ENCODE data around the gene SRPK3.

DNA sequence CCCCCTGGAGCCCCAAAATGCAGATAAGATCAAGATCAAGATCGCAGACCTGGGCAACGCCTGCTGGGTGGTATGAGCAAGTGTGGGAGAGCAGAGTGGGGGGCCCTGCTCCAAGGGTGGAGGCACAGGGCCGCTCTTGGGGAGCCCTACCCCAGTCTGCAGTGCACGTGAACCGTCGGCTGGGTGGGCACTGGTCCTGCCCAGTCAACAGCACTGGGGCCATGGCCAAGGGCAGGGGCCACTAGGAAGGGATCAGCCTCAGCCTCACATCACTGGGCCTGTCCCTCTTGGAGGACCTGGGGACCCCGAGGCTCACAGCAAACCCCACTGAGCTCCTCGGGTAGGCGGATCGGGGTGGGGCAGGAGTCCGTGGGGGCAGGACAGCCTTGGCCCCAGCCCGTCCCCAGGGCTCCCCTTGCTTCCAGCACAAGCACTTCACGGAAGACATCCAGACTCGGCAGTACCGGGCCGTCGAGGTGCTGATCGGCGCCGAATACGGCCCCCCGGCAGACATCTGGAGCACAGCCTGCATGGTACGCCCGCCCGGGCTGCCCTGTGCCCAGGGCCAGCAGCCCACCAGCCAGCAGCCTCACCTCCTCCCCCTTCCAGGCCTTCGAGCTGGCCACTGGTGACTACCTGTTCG is 3.6 kb downstream of the SRPK3 start:
- TF ChIP-seq TEAD4 (IDR thresholded peaks at IDR 0.05) (no peak), FOXM1 (IDR thresholded peaks at IDR 0.05; ENCODE audit: borderline replicate concordance, low read depth) (no peak), NFIC (IDR thresholded peaks at IDR 0.05) (no peak)
- TF ChIP-seq, protein P1, sequence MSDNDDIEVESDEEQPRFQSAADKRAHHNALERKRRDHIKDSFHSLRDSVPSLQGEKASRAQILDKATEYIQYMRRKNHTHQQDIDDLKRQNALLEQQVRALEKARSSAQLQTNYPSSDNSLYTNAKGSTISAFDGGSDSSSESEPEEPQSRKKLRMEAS (IDR thresholded peaks at IDR 0.05) = no peak
